Smooth muscle cell (in vitro differentiated cells): ENCODE data around the gene BMPER. TPM values are rescaled to one million over a fixed set of nuclear protein-coding genes. Genes with fewer than 3 reads are reported as not detected.

Experiments used
- DNase-seq: peaks from one replicate; lab custom pipeline; 2025; ENCODE audit not compliant: unreplicated experiment; lab: John Stamatoyannopoulos, UW
- H2AFZ ChIP-seq: fragments of 200-600 bp; sonication (generic); 2 replicates; pipeline ENCODE4 v1.6.0; 2016; ENCODE audit warnings: antibody characterized with exemption, low read depth, mild to moderate bottlenecking
- H3F3A ChIP-seq: fragments of 200-600 bp; sonication (generic); 2 replicates; pipeline ENCODE4 v1.6.0; 2017; ENCODE audit warnings: antibody characterized with exemption, low read depth
- H3K27ac ChIP-seq: fragments of 200-600 bp; sonication (generic); 2 replicates; pipeline ENCODE4 v1.5.1; 2016; ENCODE audit warnings: low read depth, mild to moderate bottlenecking
- H3K27me3 ChIP-seq: fragments of 200-600 bp; sonication (generic); 2 replicates; pipeline ENCODE4 v1.6.1; 2016; ENCODE audit warnings: low read depth, mild to moderate bottlenecking
- H3K36me3 ChIP-seq: fragments of 200-600 bp; sonication (generic); 2 replicates; pipeline ENCODE4 v1.5.1; 2016; ENCODE audit warnings: low read depth
- H3K4me1 ChIP-seq: fragments of 200-600 bp; sonication (generic); 2 replicates; pipeline ENCODE4 v1.5.1; 2016; ENCODE audit warnings: low read depth
- H3K4me2 ChIP-seq: fragments of 200-600 bp; sonication (generic); 2 replicates; pipeline ENCODE4 v1.6.0; 2016; ENCODE audit warnings: mild to moderate bottlenecking
- H3K4me3 ChIP-seq: fragments of 200-600 bp; sonication (generic); 2 replicates; pipeline ENCODE4 v1.5.1; 2016; ENCODE audit warnings: mild to moderate bottlenecking
- H3K79me2 ChIP-seq: fragments of 200-600 bp; sonication (generic); 2 replicates; pipeline ENCODE4 v1.6.0; 2016; ENCODE audit warnings: low read depth, mild to moderate bottlenecking
- H3K9ac ChIP-seq: fragments of 200-600 bp; sonication (generic); 2 replicates; pipeline ENCODE4 v1.6.0; 2016; ENCODE audit warnings: low read depth
- H3K9me3 ChIP-seq: fragments of 200-600 bp; sonication (generic); replicated peaks from 2 replicates; pipeline ENCODE4 v1.5.1; 2016; ENCODE audit warnings: low read depth
- H4K20me1 ChIP-seq: fragments of 200-600 bp; sonication (generic); 2 replicates; pipeline ENCODE4 v1.6.0; 2016; ENCODE audit warnings: low read depth
- CTCF ChIP-seq: fragments of 200-600 bp; sonication (generic); IDR thresholded peaks from 2 replicates; pipeline ENCODE4 v1.5.1; 2017; ENCODE audit warnings: borderline replicate concordance, mild to moderate bottlenecking, antibody characterized with exemption; ENCODE audit not compliant: insufficient read depth, poor library complexity, severe bottlenecking
- WGBS: methylation state at CpG from one replicate; pipeline ENCODE4 v1.1.7; 2016; ENCODE audit warnings: low lambda C conversion rate; 5-methylcytosine and 5-hydroxymethylcytosine counted together
- polyA plus RNA-seq: library from polyadenylated mRNA; unstranded; fragments of >200 nt; fragmentation: Nextera tagmentation; extraction: Ambion mirVana; gene quantifications from 2 replicates; pipeline ENCODE4 v1.2.1, GENCODE V29; 2016
- total RNA-seq: library from RNA; depleted of rRNA; stranded (reverse); fragments of >200 nt; gene quantifications from 2 replicates; pipeline ENCODE4 v1.2.3, GENCODE V29; 2014

The BMPER gene
- total and polyA plus RNA-seq, 2 experiments from 2014 or later, result 3.0 to 21.9 TPM

DNA sequence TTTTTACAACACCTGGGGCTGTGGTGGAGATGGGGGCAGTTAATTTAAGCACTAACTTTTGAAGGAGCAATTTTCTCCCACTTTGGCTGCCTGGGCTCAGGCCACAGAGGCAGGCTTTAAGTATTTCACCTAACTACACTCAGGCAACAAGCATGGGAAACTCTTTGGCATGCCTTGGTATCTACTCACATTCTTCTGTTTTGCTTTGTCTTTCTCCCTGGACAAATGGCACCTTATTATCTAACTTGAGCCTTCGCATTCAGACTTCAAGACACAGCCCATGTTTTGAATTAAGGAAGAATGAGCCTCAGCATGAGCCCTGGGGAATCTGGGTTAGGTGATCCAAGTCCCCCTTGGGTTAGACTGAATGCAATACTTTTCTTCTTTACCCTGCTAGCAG, 31.8 kb upstream of the BMPER start:
- H3K4me1 ChIP-seq, result peaks cover 37% of the 10 kb centered on the region

GRCh38 chr7:33873981-33874750, 31.2 kb upstream of the BMPER start:
- Histone ChIP-seq H3K79me2 (no peaks in the 10 kb centered on the region), H3K9me3 (no peaks in the 10 kb centered on the region), H3K4me2 (peak overlapping the region; percentile 44), H3K4me3 (no peak overlapping the region), H3K27ac (peak overlapping the region; percentile 78), H3K27me3 (no peaks in the 10 kb centered on the region), H2AFZ (no peak overlapping the region), H3K4me1 (peaks cover 31% of the 10 kb centered on the region), H3F3A (peaks cover 20% of the 10 kb centered on the region), H3K9ac (peak overlapping the region; percentile 1), H3K36me3 (no peaks in the 10 kb centered on the region), H4K20me1 (no peaks in the 10 kb centered on the region)
- 64% methylated on average over 4 of the region's 4 CpGs for WGBS
- TF ChIP-seq CTCF, result no peak
- no peak for DNase-seq

More for the DNA sequence above, 31.8 kb upstream of the BMPER start:
- H3K27me3 ChIP-seq, result no peaks in the 10 kb centered on the region
- no peak overlapping the region for H2AFZ ChIP-seq
- TF ChIP-seq CTCF, result no peak
- 75% methylated on average over 1 of the region's 1 CpG for WGBS
- H3K79me2 ChIP-seq, result no peaks in the 10 kb centered on the region
- no peaks in the 10 kb centered on the region for H3K36me3 ChIP-seq
- no peak overlapping the region for H3K4me3 ChIP-seq
- H3K27ac ChIP-seq, result peak overlapping the region; percentile 78
- H3K9me3 ChIP-seq, result no peaks in the 10 kb centered on the region
- peaks cover 26% of the 10 kb centered on the region for H3F3A ChIP-seq
- DNase-seq, result no peak
- peak overlapping the region; percentile 14 for H3K9ac ChIP-seq
- H3K4me2 ChIP-seq, result peak overlapping the region; percentile 44
- no peaks in the 10 kb centered on the region for H4K20me1 ChIP-seq

- 63% methylated on average over 5 of the region's 5 CpGs for WGBS
- H3K4me2 ChIP-seq, result no peak overlapping the region
- peaks cover 13% of the 10 kb centered on the region for H3F3A ChIP-seq
Observed at GRCh38 chr7:33874943-33875342, 30.4 kb upstream of the BMPER start.

More at GRCh38 chr7:33874943-33875342, 30.4 kb upstream of the BMPER start:
- Histone ChIP-seq H3K79me2 (no peaks in the 10 kb centered on the region), H3K9me3 (no peaks in the 10 kb centered on the region), H3K27ac (peak overlapping the region; percentile 78), H4K20me1 (no peaks in the 10 kb centered on the region), H3K4me1 (peaks cover 23% of the 10 kb centered on the region), H2AFZ (no peak overlapping the region), H3K4me3 (no peak overlapping the region), H3K27me3 (no peaks in the 10 kb centered on the region), H3K9ac (no peak overlapping the region), H3K36me3 (no peaks in the 10 kb centered on the region)
- no peak for TF ChIP-seq CTCF
- DNase-seq, result no peak
